HEK293 (cell line): Measurements from ENCODE around the gene CLDN15.

Source experiments
- CTCF ChIP-seq: fragments of 450-650 bp; formaldehyde crosslinking; IDR thresholded peaks from 2 replicates; pipeline ENCODE4 v1.5.1; 2016; ENCODE audit warnings: missing biosample characterization, missing genetic modification characterization
- REST ChIP-seq: fragments of 450-650 bp; formaldehyde crosslinking; IDR thresholded peaks from 2 replicates; pipeline ENCODE4 v1.5.1; 2016; ENCODE audit warnings: missing biosample characterization, missing genetic modification characterization
- ZNF513 ChIP-seq: fragments of 450-650 bp; IDR thresholded peaks from 2 replicates; pipeline ENCODE4 v1.5.1; 2018; ENCODE audit warnings: missing biosample characterization, missing genetic modification characterization

- TF ChIP-seq CTCF (tag by site-specific recombination) (no peak), ZNF513 (tag by site-specific recombination) (no peak), REST (no peak)
Measured at GRCh38 chr7:101225650-101226049, 12.0 kb downstream of the CLDN15 start.
